ENCODE measurements around the gene IGF1. TPM values are rescaled to one million over a fixed set of nuclear protein-coding genes. Genes with fewer than 3 reads are reported as not detected.

The IGF1 gene
- total RNA-seq, 1 experiment from 2014 or later, result not detected

DNA sequence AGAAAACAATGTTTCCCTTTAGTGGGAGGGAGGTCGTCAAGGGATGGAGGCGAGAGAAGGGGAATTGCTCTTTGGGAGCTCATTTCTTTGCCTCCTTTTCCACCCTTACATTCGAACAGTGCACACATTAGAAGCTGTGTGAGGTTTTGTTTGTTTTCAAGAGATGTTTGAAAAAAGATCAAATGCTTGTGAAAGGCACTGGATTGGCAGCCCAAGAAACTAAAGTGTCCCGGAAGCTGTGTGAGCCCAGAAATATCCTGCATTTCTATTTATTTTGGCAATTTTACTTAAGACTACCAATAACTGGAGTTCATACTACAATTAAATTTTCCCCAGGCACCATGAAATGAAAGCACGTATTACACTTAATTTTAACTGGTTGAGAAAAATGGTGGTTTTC is 67.0 kb downstream of the IGF1 start:
- no peaks in the 10 kb centered on the region for H3K36me3 Mint-ChIP-seq
- H3K27ac Mint-ChIP-seq, result no peak overlapping the region
- H3K9me3 Mint-ChIP-seq, result peaks cover 4% of the 10 kb centered on the region
- ATAC-seq (no peak), DNase-seq (ENCODE audit: low spot score) (no peak)
- no peak for TF ChIP-seq NFE2L1 (CRISPR knock-in tag; IDR thresholded peaks at IDR 0.05)
- TF ChIP-seq, protein P1, sequence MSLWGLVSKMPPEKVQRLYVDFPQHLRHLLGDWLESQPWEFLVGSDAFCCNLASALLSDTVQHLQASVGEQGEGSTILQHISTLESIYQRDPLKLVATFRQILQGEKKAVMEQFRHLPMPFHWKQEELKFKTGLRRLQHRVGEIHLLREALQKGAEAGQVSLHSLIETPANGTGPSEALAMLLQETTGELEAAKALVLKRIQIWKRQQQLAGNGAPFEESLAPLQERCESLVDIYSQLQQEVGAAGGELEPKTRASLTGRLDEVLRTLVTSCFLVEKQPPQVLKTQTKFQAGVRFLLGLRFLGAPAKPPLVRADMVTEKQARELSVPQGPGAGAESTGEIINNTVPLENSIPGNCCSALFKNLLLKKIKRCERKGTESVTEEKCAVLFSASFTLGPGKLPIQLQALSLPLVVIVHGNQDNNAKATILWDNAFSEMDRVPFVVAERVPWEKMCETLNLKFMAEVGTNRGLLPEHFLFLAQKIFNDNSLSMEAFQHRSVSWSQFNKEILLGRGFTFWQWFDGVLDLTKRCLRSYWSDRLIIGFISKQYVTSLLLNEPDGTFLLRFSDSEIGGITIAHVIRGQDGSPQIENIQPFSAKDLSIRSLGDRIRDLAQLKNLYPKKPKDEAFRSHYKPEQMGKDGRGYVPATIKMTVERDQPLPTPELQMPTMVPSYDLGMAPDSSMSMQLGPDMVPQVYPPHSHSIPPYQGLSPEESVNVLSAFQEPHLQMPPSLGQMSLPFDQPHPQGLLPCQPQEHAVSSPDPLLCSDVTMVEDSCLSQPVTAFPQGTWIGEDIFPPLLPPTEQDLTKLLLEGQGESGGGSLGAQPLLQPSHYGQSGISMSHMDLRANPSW (CRISPR knock-in tag; conservative IDR thresholded peaks at IDR 0.05; ENCODE audit: low read depth), result no peak
- TF ChIP-seq, protein P2, sequence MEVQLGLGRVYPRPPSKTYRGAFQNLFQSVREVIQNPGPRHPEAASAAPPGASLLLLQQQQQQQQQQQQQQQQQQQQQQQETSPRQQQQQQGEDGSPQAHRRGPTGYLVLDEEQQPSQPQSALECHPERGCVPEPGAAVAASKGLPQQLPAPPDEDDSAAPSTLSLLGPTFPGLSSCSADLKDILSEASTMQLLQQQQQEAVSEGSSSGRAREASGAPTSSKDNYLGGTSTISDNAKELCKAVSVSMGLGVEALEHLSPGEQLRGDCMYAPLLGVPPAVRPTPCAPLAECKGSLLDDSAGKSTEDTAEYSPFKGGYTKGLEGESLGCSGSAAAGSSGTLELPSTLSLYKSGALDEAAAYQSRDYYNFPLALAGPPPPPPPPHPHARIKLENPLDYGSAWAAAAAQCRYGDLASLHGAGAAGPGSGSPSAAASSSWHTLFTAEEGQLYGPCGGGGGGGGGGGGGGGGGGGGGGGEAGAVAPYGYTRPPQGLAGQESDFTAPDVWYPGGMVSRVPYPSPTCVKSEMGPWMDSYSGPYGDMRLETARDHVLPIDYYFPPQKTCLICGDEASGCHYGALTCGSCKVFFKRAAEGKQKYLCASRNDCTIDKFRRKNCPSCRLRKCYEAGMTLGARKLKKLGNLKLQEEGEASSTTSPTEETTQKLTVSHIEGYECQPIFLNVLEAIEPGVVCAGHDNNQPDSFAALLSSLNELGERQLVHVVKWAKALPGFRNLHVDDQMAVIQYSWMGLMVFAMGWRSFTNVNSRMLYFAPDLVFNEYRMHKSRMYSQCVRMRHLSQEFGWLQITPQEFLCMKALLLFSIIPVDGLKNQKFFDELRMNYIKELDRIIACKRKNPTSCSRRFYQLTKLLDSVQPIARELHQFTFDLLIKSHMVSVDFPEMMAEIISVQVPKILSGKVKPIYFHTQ (CRISPR knock-in tag; IDR thresholded peaks at IDR 0.05), result no peak
- no peak for TF ChIP-seq FOXJ3 (CRISPR knock-in tag; IDR thresholded peaks at IDR 0.05; ENCODE audit: borderline replicate concordance)
- no peak for TF ChIP-seq CBFB (CRISPR knock-in tag; IDR thresholded peaks at IDR 0.05; ENCODE audit: low read depth)
- TF ChIP-seq JUN (CRISPR knock-in tag; IDR thresholded peaks at IDR 0.05), result no peak
- TF ChIP-seq, protein P3, sequence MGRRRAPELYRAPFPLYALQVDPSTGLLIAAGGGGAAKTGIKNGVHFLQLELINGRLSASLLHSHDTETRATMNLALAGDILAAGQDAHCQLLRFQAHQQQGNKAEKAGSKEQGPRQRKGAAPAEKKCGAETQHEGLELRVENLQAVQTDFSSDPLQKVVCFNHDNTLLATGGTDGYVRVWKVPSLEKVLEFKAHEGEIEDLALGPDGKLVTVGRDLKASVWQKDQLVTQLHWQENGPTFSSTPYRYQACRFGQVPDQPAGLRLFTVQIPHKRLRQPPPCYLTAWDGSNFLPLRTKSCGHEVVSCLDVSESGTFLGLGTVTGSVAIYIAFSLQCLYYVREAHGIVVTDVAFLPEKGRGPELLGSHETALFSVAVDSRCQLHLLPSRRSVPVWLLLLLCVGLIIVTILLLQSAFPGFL (CRISPR knock-in tag; IDR thresholded peaks at IDR 0.05; ENCODE audit: borderline replicate concordance), result no peak
- no peak for TF ChIP-seq NR2C2 (CRISPR knock-in tag; IDR thresholded peaks at IDR 0.05)
- TF ChIP-seq, protein P4, sequence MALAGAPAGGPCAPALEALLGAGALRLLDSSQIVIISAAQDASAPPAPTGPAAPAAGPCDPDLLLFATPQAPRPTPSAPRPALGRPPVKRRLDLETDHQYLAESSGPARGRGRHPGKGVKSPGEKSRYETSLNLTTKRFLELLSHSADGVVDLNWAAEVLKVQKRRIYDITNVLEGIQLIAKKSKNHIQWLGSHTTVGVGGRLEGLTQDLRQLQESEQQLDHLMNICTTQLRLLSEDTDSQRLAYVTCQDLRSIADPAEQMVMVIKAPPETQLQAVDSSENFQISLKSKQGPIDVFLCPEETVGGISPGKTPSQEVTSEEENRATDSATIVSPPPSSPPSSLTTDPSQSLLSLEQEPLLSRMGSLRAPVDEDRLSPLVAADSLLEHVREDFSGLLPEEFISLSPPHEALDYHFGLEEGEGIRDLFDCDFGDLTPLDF (CRISPR knock-in tag; IDR thresholded peaks at IDR 0.05), result no peak
- TF ChIP-seq ZNF232 (CRISPR knock-in tag; IDR thresholded peaks at IDR 0.05), result no peak
- TF ChIP-seq, protein P5, sequence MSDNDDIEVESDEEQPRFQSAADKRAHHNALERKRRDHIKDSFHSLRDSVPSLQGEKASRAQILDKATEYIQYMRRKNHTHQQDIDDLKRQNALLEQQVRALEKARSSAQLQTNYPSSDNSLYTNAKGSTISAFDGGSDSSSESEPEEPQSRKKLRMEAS (CRISPR knock-in tag; IDR thresholded peaks at IDR 0.05), result no peak
- TF ChIP-seq, protein P6, sequence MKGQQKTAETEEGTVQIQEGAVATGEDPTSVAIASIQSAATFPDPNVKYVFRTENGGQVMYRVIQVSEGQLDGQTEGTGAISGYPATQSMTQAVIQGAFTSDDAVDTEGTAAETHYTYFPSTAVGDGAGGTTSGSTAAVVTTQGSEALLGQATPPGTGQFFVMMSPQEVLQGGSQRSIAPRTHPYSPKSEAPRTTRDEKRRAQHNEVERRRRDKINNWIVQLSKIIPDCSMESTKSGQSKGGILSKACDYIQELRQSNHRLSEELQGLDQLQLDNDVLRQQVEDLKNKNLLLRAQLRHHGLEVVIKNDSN (CRISPR knock-in tag; IDR thresholded peaks at IDR 0.05), result no peak
- no peak for TF ChIP-seq ZNF263 (CRISPR knock-in tag; IDR thresholded peaks at IDR 0.05; ENCODE audit: low read depth)
- no peak for TF ChIP-seq CREM (CRISPR knock-in tag; IDR thresholded peaks at IDR 0.05)
- no peak for TF ChIP-seq PRRX2 (CRISPR knock-in tag; IDR thresholded peaks at IDR 0.05)
- no peak for TF ChIP-seq SOX15 (CRISPR knock-in tag; IDR thresholded peaks at IDR 0.05)
- no peak for TF ChIP-seq ZBTB21 (CRISPR knock-in tag; IDR thresholded peaks at IDR 0.05; ENCODE audit: borderline replicate concordance)
- no peak for TF ChIP-seq NR1H2 (CRISPR knock-in tag; IDR thresholded peaks at IDR 0.05)
- TF ChIP-seq ZNF416 (CRISPR knock-in tag; IDR thresholded peaks at IDR 0.05), result no peak
- TF ChIP-seq TCF7 (CRISPR knock-in tag; IDR thresholded peaks at IDR 0.05; ENCODE audit: low read depth), result no peak
- ChIA-PET POLR2A (no interaction called here), CTCF (no interaction called here)
- no peaks in the 10 kb centered on the region; the same call in 1 of the 2 replicates for H3K27me3 Mint-ChIP-seq (ENCODE audit: low read depth)
- no peak overlapping the region for H3K4me3 Mint-ChIP-seq
- 0 out of 2 replicates have a peak, but pooled peaks cover 3% of the 10 kb centered on the region for H3K4me1 Mint-ChIP-seq

All from WTC11 (cell line).